GM19035 (cell line): ENCODE results near the gene WNT4.

Experiments used
- ATAC-seq: cut with Tn5 transposase; IDR thresholded peaks from one replicate; pipeline ENCODE4 v1.9.1; 2021; ENCODE audit not compliant: unreplicated experiment

Gene WNT4

DNA sequence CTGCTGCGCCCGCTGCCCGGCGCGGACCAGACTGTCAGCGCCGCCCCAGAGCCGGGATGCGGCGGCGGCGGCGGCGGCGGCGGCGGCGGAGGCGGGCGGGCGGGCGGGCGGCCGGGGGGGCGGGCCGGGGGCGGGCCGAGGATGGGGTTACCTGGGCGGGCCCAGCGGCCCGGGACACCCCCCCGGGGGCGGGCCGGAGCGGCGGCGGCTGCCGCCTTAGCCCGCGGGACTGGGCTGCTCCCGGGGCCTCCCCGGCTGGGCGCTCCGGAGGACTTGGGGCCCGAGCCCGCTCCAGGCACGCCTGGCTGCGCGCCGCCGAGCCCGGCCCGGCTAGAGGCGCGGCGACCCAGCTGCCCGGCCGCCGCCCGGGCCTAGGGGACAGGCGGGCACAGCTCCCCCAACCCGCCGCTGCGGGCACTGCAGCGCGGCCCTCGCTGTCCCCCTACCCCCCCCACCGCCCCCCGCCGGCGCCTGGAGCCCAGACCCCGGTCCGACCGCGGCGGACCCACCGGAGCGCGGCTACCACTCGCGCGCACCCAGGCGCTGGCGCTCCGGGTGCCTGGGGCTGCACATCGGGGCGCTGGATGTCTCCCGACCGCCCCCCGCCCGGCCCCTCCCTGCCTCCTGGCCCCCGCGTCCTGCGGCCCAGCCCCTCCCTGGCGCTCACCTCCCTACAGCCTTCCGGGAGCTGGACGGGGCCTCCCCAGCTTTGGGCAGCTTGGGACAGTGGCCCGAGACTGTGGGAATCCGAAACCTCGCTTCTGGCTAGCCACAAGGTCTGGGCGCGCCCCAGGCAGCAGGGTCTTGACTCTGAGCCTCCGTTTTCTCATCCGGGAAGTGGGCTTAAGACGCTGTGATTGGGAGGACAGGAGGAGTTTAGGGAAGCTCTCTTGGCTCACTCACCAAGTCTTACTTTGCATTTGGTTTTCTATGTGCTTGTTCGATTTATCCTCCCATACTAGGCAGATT lies at the start of gene WNT4:
TSS of gene WNT4 (minus strand) at position 33 of the 969 bp plus-strand sequence. CDS start 175 bp downstream, outside the sequence.
- ATAC-seq, result peak; percentile 44

- ATAC-seq, result no peak
Measured at GRCh38 chr1:22190731-22191130, 47.8 kb upstream of the WNT4 start.

- ATAC-seq, result no peak
Measured at GRCh38 chr1:22190251-22190650, 47.4 kb upstream of the WNT4 start.

- ATAC-seq, result no peak
Measured at GRCh38 chr1:22189619-22190018, 46.7 kb upstream of the WNT4 start.

DNA sequence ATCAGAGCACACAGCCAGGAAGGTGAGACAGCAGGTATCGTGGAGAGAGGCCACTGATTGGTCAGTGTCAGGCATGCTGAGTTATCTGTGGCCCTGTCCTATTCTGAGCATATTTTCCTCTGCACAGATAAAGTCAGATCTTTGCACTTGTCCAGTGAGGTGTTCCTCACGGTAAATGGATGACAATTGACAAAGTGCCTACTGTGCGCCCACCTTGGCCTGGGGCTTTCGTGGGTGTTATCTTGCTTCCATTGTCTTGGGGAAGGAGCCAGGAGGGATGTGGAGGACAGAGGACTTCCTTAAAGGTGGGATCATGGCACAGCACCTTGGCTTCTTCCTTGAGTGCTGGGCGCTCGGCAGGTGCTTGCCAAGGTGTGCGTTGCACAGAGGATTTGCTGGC lies 46.0 kb upstream of the WNT4 start:
- no peak for ATAC-seq

DNA sequence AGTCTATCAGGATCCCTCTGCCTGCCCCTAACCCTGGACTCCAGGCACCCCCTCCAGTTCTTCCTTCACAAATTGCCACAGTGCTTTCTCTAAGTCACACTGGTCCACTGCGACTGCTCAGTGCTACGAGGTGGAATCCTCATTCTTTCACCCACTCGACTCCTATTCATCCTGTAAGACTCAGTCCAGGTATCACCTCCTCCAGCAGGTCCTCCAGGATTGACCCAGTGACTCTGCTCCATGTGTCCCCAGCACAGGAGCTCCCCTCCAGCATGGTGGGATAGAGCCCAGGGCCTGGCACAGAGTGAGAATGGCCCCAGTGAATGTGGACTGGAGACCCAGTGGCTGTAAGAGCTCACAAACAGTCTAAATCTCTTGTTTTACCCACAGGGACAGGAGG lies 45.5 kb upstream of the WNT4 start:
- no peak for ATAC-seq

DNA sequence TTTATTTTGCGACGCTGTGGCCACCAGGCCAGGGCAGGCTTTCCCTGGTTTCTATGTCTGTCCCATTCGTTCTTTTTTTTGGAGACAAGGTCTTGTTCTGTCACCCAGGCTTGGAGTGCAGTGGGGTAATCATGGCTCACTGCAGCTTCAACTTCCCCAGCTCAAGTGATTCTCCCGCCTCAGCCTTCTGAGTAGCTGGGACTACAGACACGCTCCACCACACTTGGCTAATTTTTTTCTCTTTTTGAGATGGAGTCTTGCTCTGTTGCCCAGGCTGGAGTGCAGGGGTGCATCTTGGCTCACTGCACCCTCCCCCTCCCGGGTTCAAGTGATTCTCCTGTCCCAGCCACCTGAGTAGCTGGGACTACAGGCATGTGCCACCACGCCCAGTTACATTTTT lies 43.4 kb upstream of the WNT4 start:
- no peak for ATAC-seq

GRCh38 chr1:22184892-22185612 lies 42.2 kb upstream of the WNT4 start:
- no peak for ATAC-seq

- ATAC-seq, result no peak
Measured at GRCh38 chr1:22184454-22184853, 41.6 kb upstream of the WNT4 start.

- no peak for ATAC-seq
Measured at GRCh38 chr1:22182715-22183114, 39.8 kb upstream of the WNT4 start.

GRCh38 chr1:22179197-22179803 lies 36.4 kb upstream of the WNT4 start:
- ATAC-seq, result no peak

GRCh38 chr1:22177354-22178003 lies 34.6 kb upstream of the WNT4 start:
- ATAC-seq, result no peak

GRCh38 chr1:22176258-22176657 lies 33.4 kb upstream of the WNT4 start:
- peak; percentile 73 for ATAC-seq

DNA sequence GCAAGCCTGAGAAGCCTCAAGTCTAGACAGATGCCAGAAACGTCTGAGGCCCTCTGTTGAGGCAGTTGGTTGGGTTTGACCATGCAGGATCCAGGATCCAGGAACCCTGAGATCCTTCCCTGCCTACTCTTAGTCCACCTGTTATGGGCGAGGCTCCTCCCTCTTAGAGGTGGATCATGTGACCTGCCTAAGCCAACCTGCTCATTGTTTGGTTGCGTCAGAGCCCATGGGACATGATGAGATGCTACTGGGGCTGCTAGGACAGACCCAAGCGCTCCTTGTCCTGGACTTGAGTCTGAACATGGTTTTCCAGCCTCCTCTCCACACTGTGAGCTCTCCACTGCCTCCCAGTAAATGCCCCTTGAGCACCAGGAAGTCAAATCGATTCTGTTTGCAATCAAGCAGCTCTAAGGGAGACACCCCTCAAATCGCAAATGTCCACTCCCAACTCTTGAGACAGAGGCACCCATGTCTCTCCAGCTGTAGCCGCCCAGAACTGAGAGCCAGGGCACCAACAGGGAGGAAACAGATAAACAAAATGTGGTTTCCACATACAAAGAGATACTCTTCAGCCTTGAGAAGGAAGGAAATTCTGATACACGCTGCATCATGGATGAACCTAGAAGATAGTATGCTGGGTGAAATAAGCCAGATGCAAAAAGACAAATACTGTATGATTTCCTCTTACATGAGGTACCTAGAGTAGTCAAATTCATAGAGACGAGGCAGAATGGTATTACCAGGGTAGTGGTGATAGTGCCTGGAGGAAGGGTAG lies 31.7 kb upstream of the WNT4 start:
- no peak for ATAC-seq

GRCh38 chr1:22171951-22172715 lies 29.2 kb upstream of the WNT4 start:
- ATAC-seq, result no peak

GRCh38 chr1:22169816-22170215 lies 26.9 kb upstream of the WNT4 start:
- ATAC-seq, result no peak

DNA sequence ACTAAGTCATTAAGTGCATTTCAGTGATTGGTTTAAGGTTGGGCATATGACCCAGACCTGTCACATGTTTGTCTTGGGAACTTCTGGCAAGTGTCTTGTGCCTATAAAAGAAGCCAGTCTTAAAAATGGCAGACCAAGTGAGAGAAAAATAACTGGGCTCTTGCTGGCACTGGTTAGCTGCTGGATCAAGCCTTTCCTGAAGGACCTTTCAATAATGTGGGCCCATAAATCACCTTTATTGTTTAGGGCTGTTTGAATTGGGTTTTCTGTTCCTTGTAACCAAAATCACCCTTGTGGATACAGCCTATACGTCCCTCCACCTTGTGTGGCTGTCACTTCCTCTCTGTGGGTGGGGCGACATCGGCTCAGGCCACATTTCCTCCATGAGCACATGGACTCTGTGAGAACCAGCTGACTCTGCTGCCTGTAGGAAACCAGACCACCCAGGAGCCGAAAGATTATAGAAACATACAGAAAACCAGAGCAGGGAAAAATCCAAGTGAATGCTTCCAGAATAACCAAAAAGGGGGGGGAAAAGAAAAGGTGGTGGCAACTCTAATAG lies 25.6 kb upstream of the WNT4 start:
- ATAC-seq, result no peak

- no peak for ATAC-seq
Measured at GRCh38 chr1:22166439-22166838, 23.5 kb upstream of the WNT4 start.
